Measurements from ENCODE around the gene RASAL2.
"Not testable (repeated sequence)": the region's sequence is repeated elsewhere in the genome, so short reads cannot be mapped to it uniquely, and the experiment has no call there.

RASAL2 gene

GRCh38 chr1:178496410-178497135 is 402.7 kb downstream of the RASAL2 start, which contains the start of gene CLEC20A:
Gene CLEC20A (minus strand): TSS chr1:178496964. CDS start chr1:178496939, 25 bp downstream.
- TF ChIP-seq GATA1 (IDR thresholded peaks at IDR 0.05; ENCODE audit: low read depth, low read length) = no peak
- DNase-seq = no peak

DNA sequence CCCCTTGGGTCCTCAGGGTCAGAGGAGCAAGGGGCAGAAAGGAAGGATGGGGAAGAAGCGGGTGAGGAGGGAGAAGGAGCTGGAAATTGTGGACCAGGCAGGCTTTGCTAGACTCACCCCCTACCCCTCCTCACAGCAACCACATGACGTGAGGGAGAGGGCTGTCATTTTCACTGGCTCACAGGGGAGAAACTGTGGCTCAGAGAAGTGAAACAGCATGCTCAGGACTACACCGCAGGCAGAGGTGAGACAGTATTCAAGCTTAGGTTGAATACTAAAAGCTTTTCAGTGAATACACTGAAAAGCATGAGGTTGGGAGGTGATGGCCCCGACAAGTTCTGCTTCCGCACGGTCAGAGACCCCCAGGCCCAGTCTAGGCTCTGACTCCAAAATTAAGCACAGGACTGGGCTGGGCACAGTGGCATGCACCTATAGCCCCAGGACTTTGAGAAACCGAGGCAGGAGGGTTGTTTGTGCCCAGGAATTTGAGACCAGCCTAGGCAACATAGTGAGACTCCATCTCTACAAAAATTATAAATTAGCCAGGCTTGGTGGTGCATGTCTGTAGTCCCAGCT is 404.1 kb downstream of the RASAL2 start:
- TF ChIP-seq GATA1 (IDR thresholded peaks at IDR 0.05; ENCODE audit: low read depth, low read length) (no peak), POLR2A (IDR thresholded peaks at IDR 0.05; ENCODE audit: low read length) (no peak)
- DNase-seq = no peak

- no peak for DNase-seq
- TF ChIP-seq POLR2A (IDR thresholded peaks at IDR 0.05; ENCODE audit: low read length) = no peak
- TF ChIP-seq GATA1 (IDR thresholded peaks at IDR 0.05; ENCODE audit: low read depth, low read length) = no peak
These were observed 405.2 kb downstream of the RASAL2 start for GRCh38 chr1:178498896-178499675.

DNA sequence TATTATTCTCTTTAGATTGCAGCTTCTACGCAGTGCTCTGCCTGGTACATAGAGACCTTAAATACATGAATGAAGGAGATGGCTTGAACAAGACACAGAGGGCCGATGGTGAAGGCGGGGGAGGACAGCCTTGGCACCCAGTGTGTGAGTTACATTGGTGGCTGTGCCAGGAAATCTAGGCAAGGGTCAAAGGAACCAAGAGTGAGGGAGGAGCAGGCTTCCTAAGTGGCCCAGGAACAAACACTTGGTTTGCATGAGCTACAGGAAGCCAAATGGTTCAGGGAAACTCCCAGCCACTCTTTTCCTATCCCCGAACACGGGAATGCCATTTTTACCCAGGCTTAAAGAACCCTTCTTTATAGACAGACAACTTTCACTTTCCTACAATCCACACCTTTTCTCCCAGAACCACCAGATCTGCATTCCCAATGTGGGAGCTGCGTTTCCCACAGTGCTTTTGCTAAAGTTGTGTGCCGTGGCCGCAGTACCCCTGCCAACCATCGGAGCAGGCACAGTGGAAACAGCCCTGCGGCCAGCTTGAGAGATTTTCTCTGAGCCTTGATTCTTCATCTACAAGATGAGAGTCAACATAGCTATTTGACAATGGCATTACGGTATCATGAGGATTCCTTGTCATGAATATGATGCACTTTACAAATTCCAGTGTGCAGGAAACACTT is 406.3 kb downstream of the RASAL2 start:
- TF ChIP-seq POLR2A (IDR thresholded peaks at IDR 0.05; ENCODE audit: low read length) (no peak), GATA1 (IDR thresholded peaks at IDR 0.05; ENCODE audit: low read depth, low read length) (no peak)
- no peak for DNase-seq

- no peak for DNase-seq
- TF ChIP-seq GATA1 (IDR thresholded peaks at IDR 0.05; ENCODE audit: low read depth, low read length) = no peak
- TF ChIP-seq POLR2A (IDR thresholded peaks at IDR 0.05; ENCODE audit: low read length) = no peak
These were observed 407.1 kb downstream of the RASAL2 start for GRCh38 chr1:178500936-178501554.

DNA sequence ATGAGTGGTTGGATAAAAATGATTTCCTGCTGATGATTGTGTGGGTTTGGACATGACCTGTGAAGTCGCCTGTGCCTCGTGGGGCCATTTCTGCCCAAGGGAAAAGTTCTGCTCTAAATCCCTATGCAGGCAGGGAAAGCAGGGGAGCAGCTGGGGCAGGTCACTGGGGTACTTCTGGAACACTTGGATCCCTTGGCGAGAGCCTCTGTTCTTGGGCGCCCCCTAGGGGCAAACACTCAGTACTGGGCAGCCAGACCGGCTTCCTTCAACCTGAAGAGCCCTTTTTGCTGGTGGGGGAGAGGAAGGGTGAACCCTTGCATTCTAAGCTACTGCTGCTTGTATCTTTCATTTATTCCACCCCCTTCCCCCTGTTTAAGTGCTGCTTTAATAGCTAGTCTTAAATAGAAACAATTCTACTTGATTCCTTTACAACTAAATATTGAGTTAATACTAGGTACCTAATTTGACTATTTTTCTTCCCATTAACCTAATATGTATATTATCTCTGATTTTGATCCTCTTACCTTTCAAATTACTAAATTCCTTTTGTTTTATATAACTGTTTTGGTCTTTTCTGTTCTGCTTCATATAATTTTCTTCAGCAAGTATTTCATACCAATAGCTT is 407.9 kb downstream of the RASAL2 start:
- TF ChIP-seq GATA1 (IDR thresholded peaks at IDR 0.05; ENCODE audit: low read depth, low read length) (no peak), POLR2A (IDR thresholded peaks at IDR 0.05; ENCODE audit: low read length) (no peak)
- DNase-seq = peak; percentile 57 to 75

DNA sequence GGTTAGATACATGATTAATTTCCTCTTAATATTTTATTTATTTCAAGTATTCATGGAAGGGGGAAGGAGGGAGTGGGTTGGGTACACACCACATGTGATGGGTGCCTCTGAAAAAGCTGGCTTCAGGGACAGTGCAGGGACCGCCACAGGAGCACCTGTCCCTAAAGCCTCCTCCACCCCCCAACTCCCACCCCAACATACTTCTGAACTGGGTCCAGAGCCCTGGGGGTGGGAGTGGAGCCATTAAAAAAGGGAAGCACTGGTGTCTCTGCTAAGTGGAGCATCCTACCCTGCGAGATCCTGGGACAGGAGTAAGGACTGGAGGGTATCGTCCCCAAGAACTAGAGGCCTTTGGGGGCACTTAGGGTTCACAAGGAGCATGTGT is 408.4 kb downstream of the RASAL2 start:
- no peak for DNase-seq
- TF ChIP-seq GATA1 (IDR thresholded peaks at IDR 0.05; ENCODE audit: low read depth, low read length) (no peak), POLR2A (IDR thresholded peaks at IDR 0.05; ENCODE audit: low read length) (no peak)

GRCh38 chr1:178502856-178503255 is 409.0 kb downstream of the RASAL2 start:
- TF ChIP-seq POLR2A (IDR thresholded peaks at IDR 0.05; ENCODE audit: low read length) = no peak
- no peak for TF ChIP-seq GATA1 (IDR thresholded peaks at IDR 0.05; ENCODE audit: low read depth, low read length)
- DNase-seq = no peak

- DNase-seq = not testable (repeated sequence)
These were observed 409.4 kb downstream of the RASAL2 start for GRCh38 chr1:178503316-178503715.

- TF ChIP-seq POLR2A (IDR thresholded peaks at IDR 0.05; ENCODE audit: low read length) = no peak
- no peak for TF ChIP-seq GATA1 (IDR thresholded peaks at IDR 0.05; ENCODE audit: low read depth, low read length)
- DNase-seq = no peak
These were observed 409.9 kb downstream of the RASAL2 start for GRCh38 chr1:178503849-178504248.

GRCh38 chr1:178504286-178504685 is 410.4 kb downstream of the RASAL2 start:
- no peak for DNase-seq
- TF ChIP-seq POLR2A (IDR thresholded peaks at IDR 0.05; ENCODE audit: low read length) (no peak), GATA1 (IDR thresholded peaks at IDR 0.05; ENCODE audit: low read depth, low read length) (no peak)

DNA sequence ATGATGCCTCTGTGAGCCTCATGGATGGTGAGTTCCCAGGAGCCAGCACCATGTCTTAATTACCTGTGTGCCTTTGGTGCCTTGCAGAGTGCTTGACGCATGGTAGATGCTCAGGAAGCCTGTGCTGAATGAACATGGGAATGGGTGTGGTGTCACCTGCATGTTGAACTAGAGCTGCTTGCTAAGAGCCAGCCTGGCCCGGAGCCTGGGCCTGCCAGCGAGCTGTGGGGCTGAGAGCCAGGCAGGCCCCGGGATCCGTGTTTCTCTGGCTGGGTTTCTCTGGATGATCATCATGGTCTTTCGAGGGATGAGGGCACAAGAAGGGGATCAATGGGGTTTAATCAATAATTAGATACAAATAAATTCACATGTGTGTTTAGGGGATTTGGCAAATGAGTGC is 412.3 kb downstream of the RASAL2 start:
- DNase-seq = no peak
- TF ChIP-seq GATA1 (IDR thresholded peaks at IDR 0.05; ENCODE audit: low read depth, low read length) (no peak), POLR2A (IDR thresholded peaks at IDR 0.05; ENCODE audit: low read length) (no peak)

- TF ChIP-seq POLR2A (IDR thresholded peaks at IDR 0.05; ENCODE audit: low read length) (no peak), GATA1 (IDR thresholded peaks at IDR 0.05; ENCODE audit: low read depth, low read length) (no peak)
- peak in 1 of 2 experiments; percentile 28 for DNase-seq
These were observed 412.8 kb downstream of the RASAL2 start for GRCh38 chr1:178506669-178507068.

All from erythroblast (primary cell).